PC-3 (cell line): Measurements from ENCODE around the gene DYNC2I2.

Experiments
- EZH2 ChIP-seq: fragments of 300-600 bp; sonication (generic); IDR thresholded peaks from one replicate; pipeline ENCODE4 v1.6.1; 2017; ENCODE audit warnings: antibody characterized with exemption, mild to moderate bottlenecking, low read length; ENCODE audit not compliant: unreplicated experiment
- TF ChIP-seq, protein P1 (sequence below): fragments of 300-600 bp; sonication (generic); conservative IDR thresholded peaks from 2 replicates; pipeline ENCODE4 v1.5.1; 2017; ENCODE audit warnings: antibody characterized with exemption, low read depth, mild to moderate bottlenecking, low read length

DNA sequence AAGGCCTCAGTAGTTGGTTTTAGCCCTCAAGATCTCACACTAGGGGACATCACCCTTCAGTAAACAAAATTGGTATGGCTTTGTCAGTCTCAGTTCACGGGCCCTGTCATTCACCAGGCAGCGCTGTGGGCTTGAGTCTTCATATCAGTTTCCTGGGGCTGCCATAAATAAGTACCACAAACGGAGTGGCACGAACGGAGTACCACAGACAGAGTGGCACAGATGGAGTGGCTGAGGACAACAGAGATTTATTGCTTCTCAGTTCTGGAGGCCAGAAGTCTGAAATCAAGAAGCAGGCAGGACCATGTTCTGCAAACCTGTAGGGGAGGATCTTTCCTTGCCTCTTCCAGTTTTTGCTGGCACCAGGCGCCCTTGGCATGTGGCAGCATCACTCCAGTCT is 37.5 kb downstream of the DYNC2I2 start:
- TF ChIP-seq, protein P1, sequence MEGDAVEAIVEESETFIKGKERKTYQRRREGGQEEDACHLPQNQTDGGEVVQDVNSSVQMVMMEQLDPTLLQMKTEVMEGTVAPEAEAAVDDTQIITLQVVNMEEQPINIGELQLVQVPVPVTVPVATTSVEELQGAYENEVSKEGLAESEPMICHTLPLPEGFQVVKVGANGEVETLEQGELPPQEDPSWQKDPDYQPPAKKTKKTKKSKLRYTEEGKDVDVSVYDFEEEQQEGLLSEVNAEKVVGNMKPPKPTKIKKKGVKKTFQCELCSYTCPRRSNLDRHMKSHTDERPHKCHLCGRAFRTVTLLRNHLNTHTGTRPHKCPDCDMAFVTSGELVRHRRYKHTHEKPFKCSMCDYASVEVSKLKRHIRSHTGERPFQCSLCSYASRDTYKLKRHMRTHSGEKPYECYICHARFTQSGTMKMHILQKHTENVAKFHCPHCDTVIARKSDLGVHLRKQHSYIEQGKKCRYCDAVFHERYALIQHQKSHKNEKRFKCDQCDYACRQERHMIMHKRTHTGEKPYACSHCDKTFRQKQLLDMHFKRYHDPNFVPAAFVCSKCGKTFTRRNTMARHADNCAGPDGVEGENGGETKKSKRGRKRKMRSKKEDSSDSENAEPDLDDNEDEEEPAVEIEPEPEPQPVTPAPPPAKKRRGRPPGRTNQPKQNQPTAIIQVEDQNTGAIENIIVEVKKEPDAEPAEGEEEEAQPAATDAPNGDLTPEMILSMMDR: no peak
- no peak for TF ChIP-seq EZH2
